Measurements from ENCODE around the gene RSPH3.
A peak's percentile ranks its signal among the peaks of the same experiment; 100 is the strongest.

The RSPH3 gene

GRCh38 chr6:158941246-158941645 lies 58.8 kb downstream of the RSPH3 start:
- no peaks in the 10 kb centered on the region for H4K20me1 ChIP-seq (ENCODE audit: control insufficient read depth, insufficient read depth, low read depth, low read length)
- no peak overlapping the region for H3K27ac ChIP-seq (ENCODE audit: low read depth, low read length)
- peaks cover 27% of the 10 kb centered on the region for H3K4me1 ChIP-seq (ENCODE audit: control insufficient read depth, low read length)
- peaks cover 4% of the 10 kb centered on the region; the same call in 1 of the 2 replicates for H3F3A ChIP-seq (ENCODE audit: control insufficient read depth, insufficient read depth)
- no peaks in the 10 kb centered on the region for H3K27me3 ChIP-seq (ENCODE audit: control insufficient read depth, low read length)
- H3K9me3 ChIP-seq (ENCODE audit: control insufficient read depth, insufficient read depth, low read length): no peaks in the 10 kb centered on the region
- H3K79me2 ChIP-seq (ENCODE audit: control insufficient read depth, low read length): no peaks in the 10 kb centered on the region
- H3K9me2 ChIP-seq (replicated peaks; ENCODE audit: control insufficient read depth, low read length): no peaks in the 10 kb centered on the region
- TF ChIP-seq EZH2phosphoT487 (IDR thresholded peaks at IDR 0.05; ENCODE audit: borderline replicate concordance, low read length) (no peak), CTCF (IDR thresholded peaks at IDR 0.05; ENCODE audit: low read depth, low read length, poor library complexity, severe bottlenecking) (no peak)
- no peaks in the 10 kb centered on the region for H3K36me3 ChIP-seq (ENCODE audit: control insufficient read depth, low read length)
- H3K4me3 ChIP-seq (ENCODE audit: low read length): no peak overlapping the region
- H3K4me2 ChIP-seq (ENCODE audit: low read length): no peak overlapping the region

- H3K4me3 ChIP-seq (ENCODE audit: low read length): peak overlapping the region; percentile 56
- no peaks in the 10 kb centered on the region for H3K9me2 ChIP-seq (replicated peaks; ENCODE audit: control insufficient read depth, low read length)
- peaks cover 4% of the 10 kb centered on the region; the same call in 1 of the 2 replicates for H3F3A ChIP-seq (ENCODE audit: control insufficient read depth, insufficient read depth)
- H3K27me3 ChIP-seq (ENCODE audit: control insufficient read depth, low read length): no peaks in the 10 kb centered on the region
- no peaks in the 10 kb centered on the region for H3K9me3 ChIP-seq (ENCODE audit: control insufficient read depth, insufficient read depth, low read length)
- H3K27ac ChIP-seq (ENCODE audit: low read depth, low read length): no peak overlapping the region
- peak overlapping the region; percentile 66 for H3K4me2 ChIP-seq (ENCODE audit: low read length)
- peaks cover 27% of the 10 kb centered on the region for H3K4me1 ChIP-seq (ENCODE audit: control insufficient read depth, low read length)
- H3K79me2 ChIP-seq (ENCODE audit: control insufficient read depth, low read length): no peaks in the 10 kb centered on the region
- no peaks in the 10 kb centered on the region for H4K20me1 ChIP-seq (ENCODE audit: control insufficient read depth, insufficient read depth, low read depth, low read length)
- TF ChIP-seq EZH2phosphoT487 (IDR thresholded peaks at IDR 0.05; ENCODE audit: borderline replicate concordance, low read length) (no peak), CTCF (IDR thresholded peaks at IDR 0.05; ENCODE audit: low read depth, low read length, poor library complexity, severe bottlenecking) (peak; percentile 11)
- H3K36me3 ChIP-seq (ENCODE audit: control insufficient read depth, low read length): no peaks in the 10 kb centered on the region
Measured at GRCh38 chr6:158939255-158940159, 60.5 kb downstream of the RSPH3 start.

GRCh38 chr6:158938811-158939254 lies 61.2 kb downstream of the RSPH3 start:
- no peaks in the 10 kb centered on the region for H3K9me2 ChIP-seq (replicated peaks; ENCODE audit: control insufficient read depth, low read length)
- no peaks in the 10 kb centered on the region for H3K79me2 ChIP-seq (ENCODE audit: control insufficient read depth, low read length)
- H3K4me2 ChIP-seq (ENCODE audit: low read length): peak overlapping the region; percentile 66
- no peak overlapping the region for H3K27ac ChIP-seq (ENCODE audit: low read depth, low read length)
- H3K36me3 ChIP-seq (ENCODE audit: control insufficient read depth, low read length): no peaks in the 10 kb centered on the region
- no peak overlapping the region for H3K4me3 ChIP-seq (ENCODE audit: low read length)
- peaks cover 27% of the 10 kb centered on the region for H3K4me1 ChIP-seq (ENCODE audit: control insufficient read depth, low read length)
- TF ChIP-seq CTCF (IDR thresholded peaks at IDR 0.05; ENCODE audit: low read depth, low read length, poor library complexity, severe bottlenecking) (no peak), EZH2phosphoT487 (IDR thresholded peaks at IDR 0.05; ENCODE audit: borderline replicate concordance, low read length) (no peak)
- no peaks in the 10 kb centered on the region for H3K27me3 ChIP-seq (ENCODE audit: control insufficient read depth, low read length)
- peaks cover 4% of the 10 kb centered on the region; the same call in 1 of the 2 replicates for H3F3A ChIP-seq (ENCODE audit: control insufficient read depth, insufficient read depth)
- H3K9me3 ChIP-seq (ENCODE audit: control insufficient read depth, insufficient read depth, low read length): no peaks in the 10 kb centered on the region
- no peaks in the 10 kb centered on the region for H4K20me1 ChIP-seq (ENCODE audit: control insufficient read depth, insufficient read depth, low read depth, low read length)
